BJ (cell line): ENCODE data around the gene CHCHD5. TPM values are rescaled to one million over a fixed set of nuclear protein-coding genes. Genes with fewer than 3 reads are reported as not detected.

Source experiments
- CTCF ChIA-PET: fragments of 350-600 bp; formaldehyde crosslinking; extraction: SDS; loops from one replicate; lab custom pipeline; 2021; ENCODE audit warnings: antibody characterized with exemption, inconsistent platforms; lab: Yijun Ruan, JAX
- POLR2A ChIA-PET: fragments of 300-600 bp; sonication (Branson Sonifier 250); formaldehyde crosslinking; extraction: SDS; loops from one replicate; lab custom pipeline; 2021; ENCODE audit warnings: antibody characterized with exemption; lab: Charles Lee
- DNase-seq: peaks from one replicate; pipeline ENCODE4 v3.0.0-alpha.2; 2011; ENCODE audit warnings: low read depth
- H3K27me3 ChIP-seq: 2 replicates; pipeline ENCODE4 v1.6.0; 2011; ENCODE audit warnings: low read length; ENCODE audit not compliant: control insufficient read depth, insufficient read depth
- H3K36me3 ChIP-seq: 2 replicates; pipeline ENCODE4 v1.5.1; 2011; ENCODE audit warnings: low read length; ENCODE audit not compliant: control insufficient read depth, insufficient read depth
- H3K4me3 ChIP-seq: 2 replicates; pipeline ENCODE4 v1.5.1; 2011; ENCODE audit warnings: low read depth, mild to moderate bottlenecking, control low read depth, low read length
- polyA plus RNA-seq: library from polyadenylated mRNA; depleted of rRNA; stranded (reverse); fragments of >200 nt; gene quantifications from 2 replicates; pipeline ENCODE4 v1.2.3, GENCODE V29; 2011
- TF ChIP-seq, protein P1 (sequence below): IDR thresholded peaks from 2 replicates; pipeline ENCODE4 v1.5.1; 2011; ENCODE audit warnings: low read depth, mild to moderate bottlenecking, control low read depth, inconsistent platforms, low read length, moderate library complexity; ENCODE audit not compliant: insufficient read depth

Gene CHCHD5
- polyA plus RNA-seq, 1 experiment = 14.9 TPM

DNA sequence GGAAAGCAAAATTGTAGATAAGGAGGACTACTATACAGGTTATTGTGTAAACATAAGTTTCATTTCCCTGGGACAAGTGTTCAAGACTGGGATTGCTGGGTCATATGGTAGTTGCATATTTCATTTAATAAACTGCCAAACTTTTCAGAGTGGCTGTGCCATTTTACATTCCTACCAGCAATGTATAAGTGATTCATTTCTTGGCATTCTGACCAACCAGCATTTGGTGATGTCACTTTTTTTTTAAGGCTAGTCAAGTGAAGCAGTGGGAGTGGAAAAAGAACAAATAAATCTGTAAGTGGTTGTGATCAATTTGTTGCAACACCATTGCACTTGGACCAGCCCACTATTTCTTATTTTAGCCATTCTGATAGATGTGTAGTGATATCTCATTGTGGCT, 5.2 kb upstream of the CHCHD5 start:
- POLR2A ChIA-PET = no interaction called here
- TF ChIP-seq, protein P1, sequence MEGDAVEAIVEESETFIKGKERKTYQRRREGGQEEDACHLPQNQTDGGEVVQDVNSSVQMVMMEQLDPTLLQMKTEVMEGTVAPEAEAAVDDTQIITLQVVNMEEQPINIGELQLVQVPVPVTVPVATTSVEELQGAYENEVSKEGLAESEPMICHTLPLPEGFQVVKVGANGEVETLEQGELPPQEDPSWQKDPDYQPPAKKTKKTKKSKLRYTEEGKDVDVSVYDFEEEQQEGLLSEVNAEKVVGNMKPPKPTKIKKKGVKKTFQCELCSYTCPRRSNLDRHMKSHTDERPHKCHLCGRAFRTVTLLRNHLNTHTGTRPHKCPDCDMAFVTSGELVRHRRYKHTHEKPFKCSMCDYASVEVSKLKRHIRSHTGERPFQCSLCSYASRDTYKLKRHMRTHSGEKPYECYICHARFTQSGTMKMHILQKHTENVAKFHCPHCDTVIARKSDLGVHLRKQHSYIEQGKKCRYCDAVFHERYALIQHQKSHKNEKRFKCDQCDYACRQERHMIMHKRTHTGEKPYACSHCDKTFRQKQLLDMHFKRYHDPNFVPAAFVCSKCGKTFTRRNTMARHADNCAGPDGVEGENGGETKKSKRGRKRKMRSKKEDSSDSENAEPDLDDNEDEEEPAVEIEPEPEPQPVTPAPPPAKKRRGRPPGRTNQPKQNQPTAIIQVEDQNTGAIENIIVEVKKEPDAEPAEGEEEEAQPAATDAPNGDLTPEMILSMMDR = 0 out of 2 replicates have a peak, but pooled peaks have one; percentile 13
- Histone ChIP-seq H3K27me3 (no peaks in the 10 kb centered on the region), H3K36me3 (peaks cover 4% of the 10 kb centered on the region; the same call in 1 of the 2 replicates), H3K4me3 (no peak overlapping the region)
- CTCF ChIA-PET = no interaction called here
- DNase-seq = peak; percentile 40

GRCh38 chr2:112580084-112580483, 4.3 kb upstream of the CHCHD5 start:
- CTCF ChIA-PET = interaction anchor here (2.1 kb wide), 1 partner anchor 99 kb away, joined by 11 read pairs; no protein-coding TSS in a partner anchor

DNA sequence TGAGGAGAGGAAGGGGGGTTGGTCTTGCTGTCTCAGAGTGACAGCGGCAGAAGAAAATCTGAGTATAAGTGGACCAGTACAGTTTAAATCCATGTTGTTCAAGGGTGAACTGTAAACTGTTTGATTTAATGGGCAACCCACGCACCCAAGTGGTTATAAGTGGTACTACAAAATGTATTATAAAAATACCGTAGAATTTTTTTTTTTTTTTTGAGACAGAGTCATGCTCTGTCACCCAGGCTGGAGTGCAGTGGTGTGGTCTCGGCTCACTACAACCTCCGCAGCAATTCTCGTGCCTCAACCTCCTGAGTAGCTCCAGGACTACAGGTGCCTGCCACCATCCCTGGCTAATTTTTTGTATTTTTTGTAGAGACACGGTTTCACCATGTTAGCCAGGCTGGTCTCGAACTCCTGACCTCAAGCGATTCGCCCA, 2.1 kb upstream of the CHCHD5 start:
- ChIA-PET POLR2A (interaction anchor here (0.7 kb wide), 1 partner anchor 18 kb away, joined by 11 read pairs; no protein-coding TSS in a partner anchor), CTCF (no interaction called here)
- TF ChIP-seq, protein P1 = peak; percentile 51
- H3K36me3 ChIP-seq = no peaks in the 10 kb centered on the region
- no peak for DNase-seq
- no peaks in the 10 kb centered on the region for H3K27me3 ChIP-seq
- no peak overlapping the region for H3K4me3 ChIP-seq

More at GRCh38 chr2:112580084-112580483, 4.3 kb upstream of the CHCHD5 start:
- Histone ChIP-seq H3K36me3 (peaks cover 3% of the 10 kb centered on the region; the same call in 1 of the 2 replicates), H3K4me3 (no peak overlapping the region), H3K27me3 (no peaks in the 10 kb centered on the region)
- no peak for DNase-seq
- TF ChIP-seq, protein P1 = no peak
- POLR2A ChIA-PET = no interaction called here

DNA sequence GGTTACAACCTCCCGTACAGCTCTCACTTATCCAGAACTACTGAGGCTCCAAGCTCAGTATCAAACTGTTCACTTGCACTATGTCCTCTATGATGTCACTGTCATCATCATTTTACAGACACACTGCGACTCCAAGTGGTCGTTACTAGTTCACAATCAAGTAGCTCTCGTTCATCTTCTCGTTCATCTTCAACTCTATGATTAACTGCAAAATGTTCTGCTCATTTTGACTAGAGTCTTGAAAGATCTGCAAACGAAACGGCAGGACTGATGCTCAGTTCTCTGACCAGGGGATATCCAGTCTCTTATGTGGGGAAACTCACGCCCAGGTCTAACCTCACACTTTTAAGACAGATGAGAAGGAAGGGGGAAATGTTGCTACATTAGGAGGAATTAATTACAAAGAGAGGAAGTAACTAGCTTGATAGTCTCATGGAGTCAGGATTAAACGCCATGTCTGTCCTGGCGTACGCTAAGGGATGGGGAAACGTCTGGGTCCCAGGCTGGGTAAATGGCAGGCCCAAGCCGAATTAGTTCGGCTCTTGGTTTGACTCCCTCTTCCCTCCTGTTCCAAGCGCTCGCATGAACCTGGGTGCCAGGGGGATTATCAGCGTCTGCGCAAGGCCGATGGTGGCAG, 794 bp upstream of the CHCHD5 start:
- ChIA-PET CTCF (interaction anchor here (0.5 to 3.3 kb wide), 11 partner anchors 8 to 696 kb away, joined by 3 to 19 read pairs (median 3); no protein-coding TSS in a partner anchor), POLR2A (no interaction called here)
- Histone ChIP-seq H3K27me3 (no peaks in the 10 kb centered on the region), H3K36me3 (no peaks in the 10 kb centered on the region), H3K4me3 (peak overlapping the region; percentile 69)
- DNase-seq = no peak
- TF ChIP-seq, protein P1 = no peak

GRCh38 chr2:112584891-112585250, 462 bp downstream of the CHCHD5 start:
- H3K27me3 ChIP-seq = no peaks in the 10 kb centered on the region
- no peaks in the 10 kb centered on the region for H3K36me3 ChIP-seq
- no peak for DNase-seq
- ChIA-PET CTCF (interaction anchor here (0.6 to 3.3 kb wide), 5 partner anchors 15 to 142 kb away, joined by 3 to 19 read pairs (median 7); no protein-coding TSS in a partner anchor), POLR2A (no interaction called here)
- H3K4me3 ChIP-seq = peak overlapping the region; percentile 69
- TF ChIP-seq, protein P1 = no peak
